Measurements from ENCODE around the gene PDXP. TPM values are rescaled to one million over a fixed set of nuclear protein-coding genes. Genes with fewer than 3 reads are reported as not detected.

Gene PDXP
- total and polyA plus RNA-seq, 2 experiments from 2014 or later, result 1.9 to 17.5 TPM

GRCh38 chr22:37618072-37618656 lies 40.4 kb upstream of the PDXP start:
- Histone ChIP-seq H3F3A (ENCODE audit: insufficient read depth) (no peaks in the 10 kb centered on the region), H3K79me2 (ENCODE audit: insufficient read depth) (no peaks in the 10 kb centered on the region), H3K9ac (no peak overlapping the region), H2AFZ (no peak overlapping the region), H3K4me2 (ENCODE audit: unreplicated experiment) (no peak overlapping the region), H3K27ac (no peak overlapping the region), H3K9me3 (ENCODE audit: low read depth) (no peaks in the 10 kb centered on the region), H3K36me3 (ENCODE audit: low read depth) (no peaks in the 10 kb centered on the region), H3K27me3 (replicated peaks; ENCODE audit: insufficient read depth) (no peaks in the 10 kb centered on the region), H3K4me1 (ENCODE audit: insufficient read depth) (no peaks in the 10 kb centered on the region), H3K9me2 (ENCODE audit: insufficient read depth) (no peaks in the 10 kb centered on the region), H3K4me3 (no peak overlapping the region), H4K20me1 (ENCODE audit: insufficient read depth) (no peaks in the 10 kb centered on the region)
- no peak for DNase-seq
- in situ Hi-C loops (cut with MboI), result no loop called here
- WGBS, 2 experiments (ENCODE audit: low coverage in 1 of 2, low lambda C conversion rate in 2 of 2, missing lambda C conversion rate in 2 of 2), result 95 to 98% methylated on average over 11 to 14 of the region's 14 CpGs
- no peak for TF ChIP-seq EZH2phosphoT487 (IDR thresholded peaks at IDR 0.05; ENCODE audit: insufficient read depth, low read depth)
- no peak for TF ChIP-seq EZH2 (IDR thresholded peaks at IDR 0.05; ENCODE audit: insufficient read depth, poor library complexity, severe bottlenecking)

GRCh38 chr22:37618674-37619073 lies 39.8 kb upstream of the PDXP start:
- no peak overlapping the region for H3K9ac ChIP-seq
- H3K79me2 ChIP-seq (ENCODE audit: insufficient read depth), result no peaks in the 10 kb centered on the region
- H4K20me1 ChIP-seq (ENCODE audit: insufficient read depth), result no peaks in the 10 kb centered on the region
- no peaks in the 10 kb centered on the region for H3K36me3 ChIP-seq (ENCODE audit: low read depth)
- no peak for DNase-seq
- H3K4me3 ChIP-seq, result no peak overlapping the region
- no peaks in the 10 kb centered on the region for H3K9me3 ChIP-seq (ENCODE audit: low read depth)
- H2AFZ ChIP-seq, result no peak overlapping the region
- H3K4me2 ChIP-seq (ENCODE audit: unreplicated experiment), result no peak overlapping the region
- no peaks in the 10 kb centered on the region for H3K4me1 ChIP-seq (ENCODE audit: insufficient read depth)
- H3K9me2 ChIP-seq (ENCODE audit: insufficient read depth), result no peaks in the 10 kb centered on the region
- in situ Hi-C loops (cut with MboI), result no loop called here
- H3F3A ChIP-seq (ENCODE audit: insufficient read depth), result no peaks in the 10 kb centered on the region
- WGBS, 2 experiments (ENCODE audit: low coverage in 1 of 2, low lambda C conversion rate in 2 of 2, missing lambda C conversion rate in 2 of 2), result 82 to 84% methylated on average over 6 of the region's 6 CpGs
- H3K27ac ChIP-seq, result no peak overlapping the region
- TF ChIP-seq EZH2phosphoT487 (IDR thresholded peaks at IDR 0.05; ENCODE audit: insufficient read depth, low read depth) (no peak), EZH2 (IDR thresholded peaks at IDR 0.05; ENCODE audit: insufficient read depth, poor library complexity, severe bottlenecking) (no peak)
- H3K27me3 ChIP-seq (replicated peaks; ENCODE audit: insufficient read depth), result no peaks in the 10 kb centered on the region

- H3K4me1 ChIP-seq (ENCODE audit: insufficient read depth), result no peaks in the 10 kb centered on the region
- no peaks in the 10 kb centered on the region for H4K20me1 ChIP-seq (ENCODE audit: insufficient read depth)
- H3K36me3 ChIP-seq (ENCODE audit: low read depth), result no peaks in the 10 kb centered on the region
- in situ Hi-C loops (cut with MboI), result loop anchor here (10.0 kb wide), 1 partner anchor 175 kb away; no protein-coding TSS in a partner anchor
- H3K27me3 ChIP-seq (replicated peaks; ENCODE audit: insufficient read depth), result no peaks in the 10 kb centered on the region
- H3K9me2 ChIP-seq (ENCODE audit: insufficient read depth), result no peaks in the 10 kb centered on the region
- no peak for DNase-seq
- H3K9me3 ChIP-seq (ENCODE audit: low read depth), result no peaks in the 10 kb centered on the region
- WGBS, 2 experiments (ENCODE audit: low coverage in 1 of 2, low lambda C conversion rate in 2 of 2, missing lambda C conversion rate in 2 of 2), result 77 to 79% methylated on average over 7 of the region's 7 CpGs
- TF ChIP-seq EZH2 (IDR thresholded peaks at IDR 0.05; ENCODE audit: insufficient read depth, poor library complexity, severe bottlenecking) (no peak), EZH2phosphoT487 (IDR thresholded peaks at IDR 0.05; ENCODE audit: insufficient read depth, low read depth) (no peak)
- H3K27ac ChIP-seq, result no peak overlapping the region
- H3K79me2 ChIP-seq (ENCODE audit: insufficient read depth), result no peaks in the 10 kb centered on the region
- no peak overlapping the region for H3K9ac ChIP-seq
- H3K4me3 ChIP-seq, result no peak overlapping the region
- no peak overlapping the region for H2AFZ ChIP-seq
- no peak overlapping the region for H3K4me2 ChIP-seq (ENCODE audit: unreplicated experiment)
- no peaks in the 10 kb centered on the region for H3F3A ChIP-seq (ENCODE audit: insufficient read depth)
Observed at GRCh38 chr22:37619991-37620390, 38.5 kb upstream of the PDXP start.

- no peaks in the 10 kb centered on the region for H3K9me2 ChIP-seq (ENCODE audit: insufficient read depth)
- in situ Hi-C loops (cut with MboI), result loop anchor here (10.0 kb wide), 1 partner anchor 173 kb away; no protein-coding TSS in a partner anchor
- no peak overlapping the region for H3K4me3 ChIP-seq
- H3K4me1 ChIP-seq (ENCODE audit: insufficient read depth), result no peaks in the 10 kb centered on the region
- no peak overlapping the region for H2AFZ ChIP-seq
- TF ChIP-seq EZH2phosphoT487 (IDR thresholded peaks at IDR 0.05; ENCODE audit: insufficient read depth, low read depth) (no peak), EZH2 (IDR thresholded peaks at IDR 0.05; ENCODE audit: insufficient read depth, poor library complexity, severe bottlenecking) (no peak)
- H3K4me2 ChIP-seq (ENCODE audit: unreplicated experiment), result no peak overlapping the region
- H3K79me2 ChIP-seq (ENCODE audit: insufficient read depth), result no peaks in the 10 kb centered on the region
- H3K36me3 ChIP-seq (ENCODE audit: low read depth), result no peaks in the 10 kb centered on the region
- no peaks in the 10 kb centered on the region for H3K27me3 ChIP-seq (replicated peaks; ENCODE audit: insufficient read depth)
- H3K27ac ChIP-seq, result no peak overlapping the region
- no peak overlapping the region for H3K9ac ChIP-seq
- no peaks in the 10 kb centered on the region for H3K9me3 ChIP-seq (ENCODE audit: low read depth)
- DNase-seq, result no peak
- WGBS, 2 experiments (ENCODE audit: low coverage in 1 of 2, low lambda C conversion rate in 2 of 2, missing lambda C conversion rate in 2 of 2), result 91 to 94% methylated on average over 12 of the region's 12 CpGs
- no peaks in the 10 kb centered on the region for H3F3A ChIP-seq (ENCODE audit: insufficient read depth)
- H4K20me1 ChIP-seq (ENCODE audit: insufficient read depth), result no peaks in the 10 kb centered on the region
Observed at GRCh38 chr22:37621352-37621860, 37.1 kb upstream of the PDXP start.

Data from GM23248 (cell line).